SJCRH30 (cell line): ENCODE data around the gene C16orf78. TPM values are rescaled to one million over a fixed set of nuclear protein-coding genes. Genes with fewer than 3 reads are reported as not detected.

Experiments used
- DNase-seq, 2 experiments: peaks; one replicate each; pipeline ENCODE4 v3.0.0-alpha.2; 2015 to 2020
- H3K27ac ChIP-seq: fragments of 250-450 bp; sonication (Bioruptor Pico); 2 replicates; pipeline ENCODE4 v1.5.1; 2020; ENCODE audit warnings: mild to moderate bottlenecking, moderate library complexity
- H3K27me3 ChIP-seq: fragments of 250-450 bp; sonication (Bioruptor Pico); 2 replicates; pipeline ENCODE4 v1.5.1; 2020; ENCODE audit warnings: mild to moderate bottlenecking, moderate library complexity
- H3K36me3 ChIP-seq: fragments of 250-450 bp; sonication (Bioruptor Pico); 2 replicates; pipeline ENCODE4 v1.5.1; 2020; ENCODE audit warnings: mild to moderate bottlenecking, moderate library complexity
- H3K4me1 ChIP-seq: fragments of 250-450 bp; sonication (Bioruptor Pico); 2 replicates; pipeline ENCODE4 v1.5.1; 2020; ENCODE audit warnings: mild to moderate bottlenecking, moderate library complexity
- H3K4me3 ChIP-seq: fragments of 250-450 bp; sonication (Bioruptor Pico); 2 replicates; pipeline ENCODE4 v1.5.1; 2020; ENCODE audit warnings: mild to moderate bottlenecking, moderate library complexity
- H3K9me3 ChIP-seq: fragments of 250-450 bp; sonication (Bioruptor Pico); replicated peaks from 2 replicates; pipeline ENCODE4 v1.5.1; 2020; ENCODE audit warnings: mild to moderate bottlenecking, moderate library complexity
- total RNA-seq: library from RNA; depleted of rRNA; stranded (reverse); fragments of >200 nt; shearing (Covaris generic); gene quantifications from 2 replicates; pipeline ENCODE4 v1.2.3, GENCODE V29; 2014; rRNA removed

The C16orf78 gene
- total RNA-seq, 1 experiment from 2014 or later: not detected

GRCh38 chr16:49443576-49443975, 70.0 kb downstream of the C16orf78 start:
- no peak for DNase-seq
- peaks cover 15% of the 10 kb centered on the region for H3K27me3 ChIP-seq
- H3K27ac ChIP-seq: no peak overlapping the region
- no peaks in the 10 kb centered on the region for H3K36me3 ChIP-seq
- H3K9me3 ChIP-seq: no peaks in the 10 kb centered on the region
- no peak overlapping the region for H3K4me3 ChIP-seq
- no peaks in the 10 kb centered on the region for H3K4me1 ChIP-seq

- DNase-seq: no peak
- Histone ChIP-seq H3K9me3 (no peaks in the 10 kb centered on the region), H3K4me3 (no peak overlapping the region), H3K27me3 (peaks cover 3% of the 10 kb centered on the region; the same call in 1 of the 2 replicates), H3K36me3 (no peaks in the 10 kb centered on the region), H3K27ac (no peak overlapping the region), H3K4me1 (no peaks in the 10 kb centered on the region)
These were observed 73.2 kb downstream of the C16orf78 start for GRCh38 chr16:49446805-49447204.

Other genes with a start within 250 kb of the C16orf78 start
- not detected in 2 replicates for gene CBLN1, start 92.0 kb upstream of the C16orf78 start, total RNA-seq